C4-2B (cell line): ENCODE measurements around the gene S1PR3.

ENCODE experiments used
- ZFX ChIP-seq: fragments of 450-650 bp; IDR thresholded peaks from 2 replicates; pipeline ENCODE4 v1.6.1; 2017
- TF ChIP-seq, protein P1 (sequence below): fragments of 450-650 bp; conservative IDR thresholded peaks from 2 replicates; pipeline ENCODE4 v1.5.1; 2017; ENCODE audit warnings: mild to moderate bottlenecking

DNA sequence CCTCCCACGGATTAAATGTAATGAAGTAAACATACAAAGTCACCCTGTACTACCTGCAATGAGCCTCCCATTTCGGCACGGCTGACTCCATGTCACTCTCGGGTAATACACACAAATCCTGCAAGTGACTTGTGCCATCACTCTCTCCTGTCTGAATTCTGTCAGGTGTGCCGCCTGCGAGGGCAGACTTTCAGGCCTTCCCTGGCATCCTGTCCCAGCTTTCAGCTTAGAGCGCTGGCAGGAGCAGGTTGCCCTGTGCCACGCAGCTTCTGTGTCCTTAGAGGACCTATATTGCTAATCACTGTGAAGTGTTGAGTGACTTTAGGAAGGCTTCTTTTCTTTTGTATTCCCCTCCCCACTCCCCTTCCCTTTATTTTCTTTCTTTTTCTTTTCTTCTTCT, 25.8 kb upstream of the S1PR3 start:
- TF ChIP-seq, protein P1, sequence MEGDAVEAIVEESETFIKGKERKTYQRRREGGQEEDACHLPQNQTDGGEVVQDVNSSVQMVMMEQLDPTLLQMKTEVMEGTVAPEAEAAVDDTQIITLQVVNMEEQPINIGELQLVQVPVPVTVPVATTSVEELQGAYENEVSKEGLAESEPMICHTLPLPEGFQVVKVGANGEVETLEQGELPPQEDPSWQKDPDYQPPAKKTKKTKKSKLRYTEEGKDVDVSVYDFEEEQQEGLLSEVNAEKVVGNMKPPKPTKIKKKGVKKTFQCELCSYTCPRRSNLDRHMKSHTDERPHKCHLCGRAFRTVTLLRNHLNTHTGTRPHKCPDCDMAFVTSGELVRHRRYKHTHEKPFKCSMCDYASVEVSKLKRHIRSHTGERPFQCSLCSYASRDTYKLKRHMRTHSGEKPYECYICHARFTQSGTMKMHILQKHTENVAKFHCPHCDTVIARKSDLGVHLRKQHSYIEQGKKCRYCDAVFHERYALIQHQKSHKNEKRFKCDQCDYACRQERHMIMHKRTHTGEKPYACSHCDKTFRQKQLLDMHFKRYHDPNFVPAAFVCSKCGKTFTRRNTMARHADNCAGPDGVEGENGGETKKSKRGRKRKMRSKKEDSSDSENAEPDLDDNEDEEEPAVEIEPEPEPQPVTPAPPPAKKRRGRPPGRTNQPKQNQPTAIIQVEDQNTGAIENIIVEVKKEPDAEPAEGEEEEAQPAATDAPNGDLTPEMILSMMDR, result no peak
- TF ChIP-seq ZFX, result no peak
